ENCODE measurements around the gene PTPRN2.

DNA sequence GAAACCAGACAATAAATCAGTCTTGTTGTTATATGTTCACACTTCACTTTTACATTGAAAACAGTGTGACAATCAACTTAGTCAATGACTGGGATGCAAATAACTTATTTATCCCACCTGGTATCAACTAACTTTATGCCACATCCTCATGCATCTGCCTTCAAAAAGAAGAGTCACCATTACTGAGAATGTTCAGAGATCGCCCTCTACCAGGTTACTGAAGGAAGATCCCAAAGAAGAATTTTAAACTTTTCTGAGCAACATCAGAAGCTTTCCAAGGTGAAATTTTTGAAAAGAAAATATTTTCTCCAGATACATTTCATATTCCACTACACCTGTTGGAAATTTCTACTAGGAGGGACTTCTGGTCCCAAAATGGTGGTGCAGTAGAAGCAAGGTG is 359.5 kb downstream of the PTPRN2 start:
- TF ChIP-seq, protein P1, sequence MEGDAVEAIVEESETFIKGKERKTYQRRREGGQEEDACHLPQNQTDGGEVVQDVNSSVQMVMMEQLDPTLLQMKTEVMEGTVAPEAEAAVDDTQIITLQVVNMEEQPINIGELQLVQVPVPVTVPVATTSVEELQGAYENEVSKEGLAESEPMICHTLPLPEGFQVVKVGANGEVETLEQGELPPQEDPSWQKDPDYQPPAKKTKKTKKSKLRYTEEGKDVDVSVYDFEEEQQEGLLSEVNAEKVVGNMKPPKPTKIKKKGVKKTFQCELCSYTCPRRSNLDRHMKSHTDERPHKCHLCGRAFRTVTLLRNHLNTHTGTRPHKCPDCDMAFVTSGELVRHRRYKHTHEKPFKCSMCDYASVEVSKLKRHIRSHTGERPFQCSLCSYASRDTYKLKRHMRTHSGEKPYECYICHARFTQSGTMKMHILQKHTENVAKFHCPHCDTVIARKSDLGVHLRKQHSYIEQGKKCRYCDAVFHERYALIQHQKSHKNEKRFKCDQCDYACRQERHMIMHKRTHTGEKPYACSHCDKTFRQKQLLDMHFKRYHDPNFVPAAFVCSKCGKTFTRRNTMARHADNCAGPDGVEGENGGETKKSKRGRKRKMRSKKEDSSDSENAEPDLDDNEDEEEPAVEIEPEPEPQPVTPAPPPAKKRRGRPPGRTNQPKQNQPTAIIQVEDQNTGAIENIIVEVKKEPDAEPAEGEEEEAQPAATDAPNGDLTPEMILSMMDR (IDR thresholded peaks at IDR 0.05) = no peak
- TF ChIP-seq POLR2A (IDR thresholded peaks at IDR 0.05) (no peak), EP300 (IDR thresholded peaks at IDR 0.05) (no peak)
